DOHH2 (cell line): Measurements from ENCODE around the gene PTGES3.
"Not testable (repeated sequence)": the region's sequence is repeated elsewhere in the genome, so short reads cannot be mapped to it uniquely, and the experiment has no call there.

Experiments used
- H3F3A ChIP-seq: fragments of 200-600 bp; sonication (generic), shearing (Covaris generic); 2 replicates; pipeline ENCODE4 v1.6.0; 2016; ENCODE audit warnings: antibody characterized with exemption, mild to moderate bottlenecking; ENCODE audit not compliant: control insufficient read depth, insufficient read depth
- H3K27ac ChIP-seq: fragments of 200-600 bp; sonication (generic); 2 replicates; pipeline ENCODE4 v1.5.1; 2014; ENCODE audit warnings: low read depth, mild to moderate bottlenecking, low read length, moderate library complexity
- H3K27me3 ChIP-seq: fragments of 200-600 bp; sonication (generic); 2 replicates; pipeline ENCODE4 v1.6.1; 2014; ENCODE audit warnings: mild to moderate bottlenecking, low read length, mixed read lengths; ENCODE audit not compliant: control insufficient read depth
- H3K36me3 ChIP-seq: fragments of 200-600 bp; sonication (generic); 2 replicates; pipeline ENCODE4 v1.6.1; 2014; ENCODE audit warnings: mild to moderate bottlenecking, low read length, moderate library complexity, mixed read lengths; ENCODE audit not compliant: control insufficient read depth
- H3K4me1 ChIP-seq: fragments of 200-600 bp; sonication (generic); 2 replicates; pipeline ENCODE4 v1.6.1; 2014; ENCODE audit warnings: mild to moderate bottlenecking, low read length, mixed read lengths; ENCODE audit not compliant: control insufficient read depth
- H3K4me2 ChIP-seq: fragments of 200-600 bp; sonication (generic); 2 replicates; pipeline ENCODE4 v1.6.0; 2014; ENCODE audit warnings: mild to moderate bottlenecking, low read length, moderate library complexity
- H3K4me3 ChIP-seq: fragments of 200-600 bp; sonication (generic); 2 replicates; pipeline ENCODE4 v1.5.1; 2014; ENCODE audit warnings: mild to moderate bottlenecking, low read length, mixed read lengths
- H3K79me2 ChIP-seq: fragments of 200-600 bp; sonication (generic); 2 replicates; pipeline ENCODE4 v1.6.1; 2014; ENCODE audit warnings: mild to moderate bottlenecking, low read length, mixed read lengths; ENCODE audit not compliant: control insufficient read depth
- H3K9me2 ChIP-seq: fragments of 200-600 bp; sonication (generic); replicated peaks from 2 replicates; pipeline ENCODE4 v1.6.1; 2014; ENCODE audit warnings: mild to moderate bottlenecking, low read length, mixed read lengths; ENCODE audit not compliant: control insufficient read depth
- H3K9me3 ChIP-seq: fragments of 200-600 bp; sonication (generic); 2 replicates; pipeline ENCODE4 v1.6.1; 2014; ENCODE audit warnings: antibody characterized with exemption, low read length, mixed read lengths; ENCODE audit not compliant: control insufficient read depth, insufficient read depth
- H4K20me1 ChIP-seq: fragments of 200-600 bp; sonication (generic); 2 replicates; pipeline ENCODE4 v1.6.0; 2014; ENCODE audit warnings: low read depth, mild to moderate bottlenecking, antibody characterized with exemption, low read length, moderate library complexity; ENCODE audit not compliant: control insufficient read depth, insufficient read depth
- EZH2phosphoT487 ChIP-seq: fragments of 200-600 bp; sonication (generic); IDR thresholded peaks from 2 replicates; pipeline ENCODE4 v1.6.1; 2017; ENCODE audit warnings: borderline replicate concordance, mild to moderate bottlenecking, antibody characterized with exemption, low read length, moderate library complexity, mixed read lengths
- TF ChIP-seq, protein P1 (sequence below): fragments of 200-600 bp; sonication (generic); IDR thresholded peaks from one replicate; pipeline ENCODE4 v1.5.1; 2014; ENCODE audit warnings: antibody characterized with exemption, mild to moderate bottlenecking, low read depth, low read length; ENCODE audit not compliant: poor library complexity, severe bottlenecking

The PTGES3 gene

DNA sequence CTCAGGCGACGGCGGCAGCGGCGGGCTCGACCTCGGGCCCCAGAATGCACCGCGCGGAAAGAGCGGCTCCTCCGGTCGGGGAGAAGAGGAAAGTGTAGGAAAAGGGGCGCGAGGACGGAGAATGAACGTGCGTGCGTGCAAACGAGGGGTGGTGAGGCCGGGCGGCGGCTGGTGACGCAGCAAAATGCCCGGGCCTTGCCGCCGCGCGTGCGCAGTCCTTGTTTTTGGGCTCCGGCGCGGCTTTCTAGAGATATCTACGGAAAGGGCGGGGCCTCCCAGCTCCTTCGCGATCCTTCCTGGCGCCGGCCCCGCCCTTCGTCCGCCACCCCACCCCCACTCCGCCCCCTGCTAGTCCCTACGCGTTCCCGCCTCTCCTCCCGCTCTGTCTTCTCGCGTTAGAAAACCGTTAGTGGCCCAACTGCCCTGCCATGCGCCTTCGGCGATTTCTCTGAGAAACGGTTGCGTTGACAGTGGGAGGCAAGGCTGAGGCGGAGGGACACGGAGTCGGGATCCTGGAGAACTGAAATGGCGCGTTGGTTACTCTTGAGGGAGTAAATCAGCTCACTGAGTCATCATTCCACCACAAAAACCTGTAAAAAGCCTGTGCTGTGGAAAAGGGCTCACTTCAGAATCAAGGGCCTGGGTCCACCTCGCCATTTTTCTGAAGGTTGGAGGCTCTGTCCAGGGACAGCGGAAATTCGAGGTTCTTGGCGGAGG is at the start of gene PTGES3:
Gene PTGES3 (minus strand): TSS at position 156 of the 717 bp plus-strand sequence. CDS start 285 bp downstream, outside the sequence.
- H3F3A ChIP-seq: peaks cover 13% of the 10 kb centered on the region
- H3K27me3 ChIP-seq: no peaks in the 10 kb centered on the region
- no peaks in the 10 kb centered on the region for H3K9me3 ChIP-seq
- TF ChIP-seq, protein P1, sequence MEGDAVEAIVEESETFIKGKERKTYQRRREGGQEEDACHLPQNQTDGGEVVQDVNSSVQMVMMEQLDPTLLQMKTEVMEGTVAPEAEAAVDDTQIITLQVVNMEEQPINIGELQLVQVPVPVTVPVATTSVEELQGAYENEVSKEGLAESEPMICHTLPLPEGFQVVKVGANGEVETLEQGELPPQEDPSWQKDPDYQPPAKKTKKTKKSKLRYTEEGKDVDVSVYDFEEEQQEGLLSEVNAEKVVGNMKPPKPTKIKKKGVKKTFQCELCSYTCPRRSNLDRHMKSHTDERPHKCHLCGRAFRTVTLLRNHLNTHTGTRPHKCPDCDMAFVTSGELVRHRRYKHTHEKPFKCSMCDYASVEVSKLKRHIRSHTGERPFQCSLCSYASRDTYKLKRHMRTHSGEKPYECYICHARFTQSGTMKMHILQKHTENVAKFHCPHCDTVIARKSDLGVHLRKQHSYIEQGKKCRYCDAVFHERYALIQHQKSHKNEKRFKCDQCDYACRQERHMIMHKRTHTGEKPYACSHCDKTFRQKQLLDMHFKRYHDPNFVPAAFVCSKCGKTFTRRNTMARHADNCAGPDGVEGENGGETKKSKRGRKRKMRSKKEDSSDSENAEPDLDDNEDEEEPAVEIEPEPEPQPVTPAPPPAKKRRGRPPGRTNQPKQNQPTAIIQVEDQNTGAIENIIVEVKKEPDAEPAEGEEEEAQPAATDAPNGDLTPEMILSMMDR: no peak
- no peak for TF ChIP-seq EZH2phosphoT487
- H3K27ac ChIP-seq: peak within 1 kb of the TSS; percentile 92
- peak within 1 kb of the TSS; percentile 79 for H3K4me2 ChIP-seq
- H4K20me1 ChIP-seq: peaks cover 12% of the 10 kb centered on the region
- H3K4me3 ChIP-seq: peak within 1 kb of the TSS; percentile 96
- peaks cover 18% of the 10 kb centered on the region for H3K4me1 ChIP-seq
- peaks cover 63% of the 10 kb centered on the region for H3K79me2 ChIP-seq
- peaks cover 42% of the 10 kb centered on the region for H3K36me3 ChIP-seq
- no peaks in the 10 kb centered on the region for H3K9me2 ChIP-seq

- peaks cover 33% of the 10 kb centered on the region for H3F3A ChIP-seq
- H3K27ac ChIP-seq: no peak overlapping the region
- H3K9me3 ChIP-seq: no peaks in the 10 kb centered on the region
- peaks cover 57% of the 10 kb centered on the region for H3K36me3 ChIP-seq
- H3K4me2 ChIP-seq: no peak overlapping the region
- H3K79me2 ChIP-seq: peaks cover 21% of the 10 kb centered on the region
- H4K20me1 ChIP-seq: peaks cover 8% of the 10 kb centered on the region; the same call in 1 of the 2 replicates
- H3K27me3 ChIP-seq: no peaks in the 10 kb centered on the region
- TF ChIP-seq EZH2phosphoT487: no peak
- TF ChIP-seq, protein P1: no peak
- peaks cover 27% of the 10 kb centered on the region for H3K4me1 ChIP-seq
- no peak overlapping the region for H3K4me3 ChIP-seq
- H3K9me2 ChIP-seq: no peaks in the 10 kb centered on the region
Observed at GRCh38 chr12:56728139-56728861, 40.2 kb upstream of the PTGES3 start.

- peaks cover 48% of the 10 kb centered on the region for H3K4me1 ChIP-seq
- not testable (repeated sequence) for H3K9me2 ChIP-seq, H3K27me3 ChIP-seq, H3K9me3 ChIP-seq
- peak overlapping the region; percentile 97 for H3K4me2 ChIP-seq
- H3K79me2 ChIP-seq: peaks cover 42% of the 10 kb centered on the region
- peaks cover 62% of the 10 kb centered on the region for H3K36me3 ChIP-seq
- peaks cover 28% of the 10 kb centered on the region for H4K20me1 ChIP-seq
- H3K4me3 ChIP-seq: peak overlapping the region; percentile 100
- H3K27ac ChIP-seq: peak overlapping the region; percentile 96
- peaks cover 36% of the 10 kb centered on the region for H3F3A ChIP-seq
Observed at GRCh38 chr12:56726196-56726675, 38.2 kb upstream of the PTGES3 start.

DNA sequence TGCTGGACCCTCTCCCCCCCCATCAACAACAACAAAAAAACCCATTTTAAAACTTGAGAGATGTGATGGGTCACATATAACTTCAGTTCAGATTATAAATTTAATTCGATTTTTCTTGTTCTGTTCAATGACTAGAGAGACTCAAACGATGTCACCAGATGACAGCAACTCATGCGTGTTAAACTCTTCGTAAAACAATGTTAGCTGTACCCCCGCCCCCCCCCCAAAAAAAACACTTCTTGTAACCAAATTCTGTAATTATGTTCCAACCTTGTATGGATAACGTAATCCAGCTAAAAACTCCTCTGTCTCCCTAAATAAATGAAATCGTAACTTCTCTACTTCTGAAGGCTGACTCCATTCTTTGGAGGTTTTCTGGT is 37.6 kb upstream of the PTGES3 start:
- Histone ChIP-seq H3K9me2 (no peaks in the 10 kb centered on the region), H3K27me3 (no peaks in the 10 kb centered on the region), H3K9me3 (no peaks in the 10 kb centered on the region), H3F3A (peaks cover 39% of the 10 kb centered on the region), H3K36me3 (peaks cover 62% of the 10 kb centered on the region), H3K27ac (peak overlapping the region; percentile 96), H4K20me1 (peaks cover 33% of the 10 kb centered on the region), H3K4me2 (peak overlapping the region; percentile 97), H3K4me3 (peak overlapping the region; percentile 100), H3K4me1 (peaks cover 53% of the 10 kb centered on the region), H3K79me2 (peaks cover 47% of the 10 kb centered on the region)
- TF ChIP-seq, protein P1: no peak
- TF ChIP-seq EZH2phosphoT487: no peak
